Measurements from ENCODE around the gene POU2F3. TPM values are rescaled to one million over a fixed set of nuclear protein-coding genes. Genes with fewer than 3 reads are reported as not detected.

The POU2F3 gene
- total and polyA plus RNA-seq, 4 donors: 2.6 to 3.9 (median 3.1) TPM

DNA sequence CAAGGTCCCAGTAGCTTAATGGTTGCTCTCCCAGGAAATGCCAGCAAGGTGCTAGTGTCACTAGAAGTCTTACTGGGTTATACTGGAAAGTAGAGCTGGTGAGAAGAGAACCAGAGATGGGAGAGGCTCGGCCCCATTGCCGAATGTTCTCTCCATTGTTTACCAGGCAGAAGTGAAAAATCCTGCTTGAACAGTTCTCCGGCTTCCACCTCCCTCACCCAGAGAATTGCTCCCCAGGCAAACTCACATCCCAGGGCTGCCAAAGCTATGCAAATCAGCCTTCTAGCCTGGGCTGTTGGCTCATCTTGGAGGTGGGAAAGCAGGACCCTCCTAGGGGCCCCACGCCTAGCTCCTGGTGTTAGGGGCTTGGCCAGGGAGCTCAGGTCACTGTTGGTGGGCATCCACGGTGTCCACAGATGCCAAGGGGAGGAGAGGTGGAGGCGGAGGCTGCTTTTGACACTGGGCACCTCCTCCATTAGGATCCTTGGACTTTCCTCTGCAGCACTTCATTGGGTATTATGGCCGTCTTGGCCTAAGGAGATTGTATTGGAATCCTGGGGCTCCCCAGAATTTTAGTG lies 20.1 kb downstream of the POU2F3 start:
- Histone ChIP-seq H3K4me1 (ENCODE audit: control insufficient read depth in 5 of 5, insufficient read depth in 5 of 5, low read length in 5 of 5) (peaks cover 0 to 7% (median 0%) of the 10 kb centered on the region in 5 donors), H3K27me3 (ENCODE audit: control insufficient read depth in 3 of 3, insufficient read depth in 3 of 3, low read length in 2 of 3) (peaks cover 0 to 21% (median 16%) of the 10 kb centered on the region in 3 donors), H3K9ac (ENCODE audit: insufficient read depth in 1 of 2, low read length in 2 of 2) (no peak overlapping the region), H3K4me3 (no peak overlapping the region), H3K27ac (ENCODE audit: low read depth in 1 of 2, low read length in 1 of 2) (no peak overlapping the region), H3K36me3 (ENCODE audit: control insufficient read depth in 4 of 4, insufficient read depth in 4 of 4, low read length in 4 of 4) (no peaks in the 10 kb centered on the region), H3K9me3 (ENCODE audit: control insufficient read depth in 4 of 4, insufficient read depth in 3 of 4, low read length in 3 of 4) (no peaks in the 10 kb centered on the region)
- ATAC-seq (ENCODE audit: insufficient read depth, low FRiP score) (no peak), DNase-seq (no peak)
- 82 to 87% methylated on average over 7 of the region's 7 CpGs for WGBS, 2 donors
- TF ChIP-seq CTCF (IDR thresholded peaks at IDR 0.05; ENCODE audit: control extremely low read depth, extremely low read depth): no peak

GRCh38 chr11:120260616-120261015 lies 20.7 kb downstream of the POU2F3 start:
- H3K27me3 ChIP-seq (ENCODE audit: control insufficient read depth in 3 of 3, insufficient read depth in 3 of 3, low read length in 2 of 3): peaks cover 0 to 16% (median 11%) of the 10 kb centered on the region in 3 donors
- H3K27ac ChIP-seq (ENCODE audit: low read depth in 1 of 2, low read length in 1 of 2): no peak overlapping the region
- H3K9ac ChIP-seq (ENCODE audit: insufficient read depth in 1 of 2, low read length in 2 of 2): no peak overlapping the region
- no peak for TF ChIP-seq CTCF (IDR thresholded peaks at IDR 0.05; ENCODE audit: control extremely low read depth, extremely low read depth)
- 93 to 94% methylated on average over 7 of the region's 7 CpGs for WGBS, 2 donors
- H3K4me1 ChIP-seq (ENCODE audit: control insufficient read depth in 5 of 5, insufficient read depth in 5 of 5, low read length in 5 of 5): peaks cover 0 to 7% (median 0%) of the 10 kb centered on the region in 5 donors
- no peaks in the 10 kb centered on the region for H3K36me3 ChIP-seq (ENCODE audit: control insufficient read depth in 4 of 4, insufficient read depth in 4 of 4, low read length in 4 of 4)
- no peak overlapping the region for H3K4me3 ChIP-seq
- no peak for ATAC-seq (ENCODE audit: insufficient read depth, low FRiP score)
- H3K9me3 ChIP-seq (ENCODE audit: control insufficient read depth in 4 of 4, insufficient read depth in 3 of 4, low read length in 3 of 4): no peaks in the 10 kb centered on the region
- no peak for DNase-seq

DNA sequence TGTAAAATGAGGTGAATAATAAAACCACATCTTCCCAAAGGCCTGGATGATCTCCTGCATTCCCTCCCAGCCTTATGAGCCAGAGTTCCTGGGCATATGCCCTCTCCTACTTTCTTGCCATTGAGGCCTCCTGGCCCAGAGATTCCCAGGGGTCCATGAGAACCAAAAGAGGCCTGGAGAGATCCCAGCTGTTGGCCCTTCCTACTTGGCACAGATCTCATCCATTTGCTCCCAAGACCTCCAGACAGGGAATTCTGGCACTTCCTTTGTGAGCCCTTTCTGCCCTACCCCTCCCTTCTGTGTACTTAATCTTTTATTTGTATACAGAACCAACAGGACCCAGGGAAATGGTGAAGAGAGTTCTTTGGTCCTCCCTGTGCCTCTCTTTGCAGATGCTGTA lies 21.4 kb downstream of the POU2F3 start:
- no peaks in the 10 kb centered on the region for H3K9me3 ChIP-seq (ENCODE audit: control insufficient read depth in 4 of 4, insufficient read depth in 3 of 4, low read length in 3 of 4)
- H3K4me1 ChIP-seq (ENCODE audit: control insufficient read depth in 5 of 5, insufficient read depth in 5 of 5, low read length in 5 of 5): peaks cover 0 to 7% (median 0%) of the 10 kb centered on the region in 5 donors
- no peak overlapping the region for H3K27ac ChIP-seq (ENCODE audit: low read depth in 1 of 2, low read length in 1 of 2)
- ATAC-seq (ENCODE audit: insufficient read depth, low FRiP score): no peak
- TF ChIP-seq CTCF (IDR thresholded peaks at IDR 0.05; ENCODE audit: control extremely low read depth, extremely low read depth): no peak
- peak in 2 of 3 donors; percentile 59 to 63 for DNase-seq
- no peak overlapping the region for H3K9ac ChIP-seq (ENCODE audit: insufficient read depth in 1 of 2, low read length in 2 of 2)
- no peak overlapping the region for H3K4me3 ChIP-seq
- H3K36me3 ChIP-seq (ENCODE audit: control insufficient read depth in 4 of 4, insufficient read depth in 4 of 4, low read length in 4 of 4): no peaks in the 10 kb centered on the region
- peaks cover 0 to 11% (median 5%) of the 10 kb centered on the region in 3 donors for H3K27me3 ChIP-seq (ENCODE audit: control insufficient read depth in 3 of 3, insufficient read depth in 3 of 3, low read length in 2 of 3)

GRCh38 chr11:120261931-120262330 lies 22.0 kb downstream of the POU2F3 start:
- Histone ChIP-seq H3K27me3 (ENCODE audit: control insufficient read depth in 3 of 3, insufficient read depth in 3 of 3, low read length in 2 of 3) (peaks cover 0 to 9% (median 2%) of the 10 kb centered on the region in 3 donors), H3K36me3 (ENCODE audit: control insufficient read depth in 4 of 4, insufficient read depth in 4 of 4, low read length in 4 of 4) (no peaks in the 10 kb centered on the region), H3K4me3 (no peak overlapping the region), H3K4me1 (ENCODE audit: control insufficient read depth in 5 of 5, insufficient read depth in 5 of 5, low read length in 5 of 5) (peaks cover 0 to 7% (median 0%) of the 10 kb centered on the region in 5 donors), H3K27ac (ENCODE audit: low read depth in 1 of 2, low read length in 1 of 2) (no peak overlapping the region), H3K9me3 (ENCODE audit: control insufficient read depth in 4 of 4, insufficient read depth in 3 of 4, low read length in 3 of 4) (no peaks in the 10 kb centered on the region), H3K9ac (ENCODE audit: insufficient read depth in 1 of 2, low read length in 2 of 2) (no peak overlapping the region)
- TF ChIP-seq CTCF (IDR thresholded peaks at IDR 0.05; ENCODE audit: control extremely low read depth, extremely low read depth): no peak
- WGBS, 2 donors: 81 to 95% methylated on average over 3 of the region's 3 CpGs
- peak in 1 of 3 donors; percentile 13 for DNase-seq
- no peak for ATAC-seq (ENCODE audit: insufficient read depth, low FRiP score)

All from lung (tissue), 12 donors.